Stimulated activated naive CD8-positive, alpha-beta T cell treated with anti-CD3 and anti-CD28 coated beads, Interleukin-15, Interleukin-2, amounts not matched to agents 100 U/mL and 50 U/mL, for 24 hours (primary cell): Measurements from ENCODE around the gene TMEM51.
"Not testable (repeated sequence)": the region's sequence is repeated elsewhere in the genome, so short reads cannot be mapped to it uniquely, and the experiment has no call there.

Source experiments
- ATAC-seq: fragments of 150-1000 bp; cut with Tn5 transposase; one replicate; pipeline ENCODE4 v1.10.0; 2021
- DNase-seq: peaks from one replicate; pipeline ENCODE4 v3.0.0; 2021

The TMEM51 gene

DNA sequence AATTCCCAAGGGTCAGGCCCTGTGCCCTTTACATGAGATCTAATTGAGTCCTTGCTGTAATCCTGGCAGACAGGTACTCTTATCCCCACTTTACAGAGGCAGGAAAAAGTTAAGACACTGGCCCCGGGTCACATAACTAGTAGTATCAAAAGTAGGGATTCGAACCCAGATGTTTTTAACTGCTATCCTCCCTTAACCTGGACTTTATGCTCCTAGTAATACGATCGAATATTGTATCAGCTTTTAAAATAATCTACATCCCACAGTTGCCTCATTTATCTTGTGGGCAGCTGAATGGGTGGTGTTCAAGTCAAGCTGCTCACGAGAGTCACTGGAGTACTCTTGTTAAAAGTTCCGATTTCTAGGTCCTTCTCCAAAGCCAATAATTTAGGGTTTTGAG, 25.5 kb upstream of the TMEM51 start:
- no peak for ATAC-seq
- no peak for DNase-seq

DNA sequence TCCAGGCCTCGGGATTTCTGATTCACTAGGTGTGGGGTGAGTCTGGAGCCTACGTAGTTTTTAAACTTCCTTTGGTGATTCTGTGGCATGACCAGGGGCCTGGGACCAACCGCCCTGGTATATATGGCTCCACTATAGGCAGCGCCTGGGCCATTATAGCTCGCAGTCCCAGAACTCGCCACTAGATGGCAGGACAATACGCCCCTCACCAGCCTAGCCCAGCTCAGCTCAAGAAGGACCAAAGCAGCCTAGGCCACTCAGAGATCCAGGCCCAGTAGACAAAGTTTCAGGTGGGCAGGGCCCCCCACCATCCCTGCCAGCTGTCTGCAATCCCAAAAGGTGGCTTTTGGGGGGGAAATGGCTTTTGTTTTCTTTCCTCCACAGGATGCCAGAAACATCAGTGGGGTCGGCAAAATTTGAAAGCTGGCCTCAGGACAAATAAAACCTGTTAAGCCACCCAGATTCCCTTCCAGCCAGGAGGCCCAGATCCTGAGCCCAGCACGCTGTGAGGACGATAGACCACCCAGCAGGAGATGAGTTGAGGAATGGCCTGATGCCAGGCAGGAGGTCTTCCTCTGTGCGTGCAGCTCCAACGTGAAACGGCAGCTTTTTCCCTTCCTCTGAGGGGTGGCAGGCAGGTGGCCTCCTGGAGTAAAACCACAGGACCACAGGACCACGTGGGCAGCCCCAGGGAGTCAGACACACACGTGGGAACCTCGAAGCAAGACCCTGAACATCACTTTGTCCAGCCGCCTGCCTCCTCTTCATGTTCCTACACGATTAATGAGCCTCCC, 24.8 kb upstream of the TMEM51 start:
- ATAC-seq (peak; percentile 92), DNase-seq (peak; percentile 80)

DNA sequence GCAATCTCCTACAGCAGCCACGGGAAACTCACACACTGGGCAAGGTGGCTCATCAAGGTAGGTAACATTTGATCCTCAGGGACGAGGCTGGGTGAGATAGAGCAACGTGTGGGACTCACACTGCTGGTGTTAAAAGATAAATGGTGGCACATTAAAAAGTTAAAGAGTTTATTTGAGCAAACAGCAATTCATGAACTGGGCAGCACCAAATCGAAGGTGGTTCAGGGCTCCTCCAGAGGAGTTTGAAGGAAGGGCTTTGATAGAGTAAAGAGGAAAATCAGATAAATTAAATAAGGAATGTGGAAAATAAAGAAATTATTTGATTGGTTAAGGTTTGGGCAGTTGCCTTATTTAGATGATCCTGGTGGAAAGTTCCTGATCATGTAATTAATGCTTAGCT, 23.6 kb upstream of the TMEM51 start:
- no peak for ATAC-seq
- no peak for DNase-seq

DNA sequence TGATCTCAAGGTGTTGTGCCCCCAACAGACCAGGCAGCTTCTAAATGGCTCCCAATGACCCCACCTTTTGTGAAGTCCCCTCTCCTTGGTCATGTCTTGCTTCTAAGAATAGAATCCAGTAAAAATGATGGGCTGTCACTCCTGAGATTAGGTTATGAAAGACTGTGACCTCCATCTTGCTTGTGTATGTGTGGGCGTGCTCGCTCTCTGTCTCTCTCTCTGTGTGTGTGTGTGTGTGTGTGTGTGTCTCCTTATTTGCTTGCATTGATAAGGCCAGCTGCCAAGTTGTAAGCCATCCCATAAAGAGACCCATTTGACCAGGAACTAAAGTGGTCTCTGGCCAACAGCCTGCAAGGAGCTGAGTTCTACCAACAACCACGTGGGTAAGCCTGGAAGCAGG, 22.9 kb upstream of the TMEM51 start:
- ATAC-seq = no peak
- no peak for DNase-seq

DNA sequence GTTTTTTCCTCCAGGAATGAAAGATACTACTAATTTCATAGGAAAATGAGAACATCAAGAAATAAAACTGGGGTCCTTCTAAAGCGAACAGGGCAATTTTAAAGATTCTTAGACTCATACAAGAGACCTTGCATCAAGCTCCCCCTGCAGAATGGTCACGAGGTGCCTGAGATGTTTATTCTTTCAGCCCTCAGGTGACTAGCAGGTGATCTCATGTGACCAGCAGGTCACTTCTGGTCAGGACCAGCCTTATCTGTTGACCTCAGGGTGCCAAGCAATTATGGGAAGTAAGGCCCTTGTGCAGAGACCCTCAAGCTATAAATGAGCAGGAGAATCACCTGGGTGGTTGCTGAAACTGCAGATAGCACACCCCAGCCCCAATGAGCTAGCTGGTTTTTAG, 20.6 kb upstream of the TMEM51 start:
- no peak for DNase-seq

DNA sequence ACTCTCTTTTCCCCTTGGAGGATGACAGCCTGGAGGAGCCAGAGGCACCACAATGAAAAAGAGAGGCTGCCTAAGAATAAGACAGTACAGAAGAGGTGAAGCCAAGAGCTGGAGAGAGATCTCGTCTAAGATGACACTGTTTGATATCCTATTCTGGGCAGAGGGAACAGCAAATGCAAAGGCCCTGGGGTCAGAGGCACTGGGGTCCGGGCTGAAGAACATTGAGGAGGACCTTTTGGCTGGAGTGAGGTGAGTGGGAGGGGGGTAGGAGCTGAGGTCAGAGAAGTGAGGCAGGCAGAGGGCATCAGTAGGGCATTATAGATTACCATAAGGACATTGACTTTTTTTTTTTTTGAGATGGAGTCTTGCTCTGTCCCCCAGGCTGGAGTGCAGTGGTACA, 19.3 kb upstream of the TMEM51 start:
- DNase-seq (no peak), ATAC-seq (no peak)

More for the DNA sequence above, 20.6 kb upstream of the TMEM51 start:
- ATAC-seq = no peak

DNA sequence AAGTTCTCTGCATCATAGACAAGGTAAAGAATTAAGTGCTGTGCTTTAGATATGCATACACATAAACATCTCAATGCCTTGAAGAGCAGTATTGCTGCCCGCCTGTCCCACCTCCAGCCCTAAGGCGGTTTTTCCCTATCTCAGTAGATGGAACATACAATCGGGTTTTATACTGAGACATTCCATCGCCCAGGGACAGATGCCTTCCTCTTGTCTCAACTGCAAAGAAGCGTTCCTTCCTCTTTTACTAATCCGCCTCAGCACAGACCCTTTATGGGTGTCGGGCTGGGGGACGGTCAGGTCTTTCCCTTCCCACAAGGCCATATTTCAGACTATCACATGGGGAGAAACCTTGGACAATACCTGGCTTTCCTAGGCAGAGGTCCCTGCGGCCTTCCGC, 17.9 kb upstream of the TMEM51 start:
- not testable (repeated sequence) for DNase-seq, ATAC-seq

DNA sequence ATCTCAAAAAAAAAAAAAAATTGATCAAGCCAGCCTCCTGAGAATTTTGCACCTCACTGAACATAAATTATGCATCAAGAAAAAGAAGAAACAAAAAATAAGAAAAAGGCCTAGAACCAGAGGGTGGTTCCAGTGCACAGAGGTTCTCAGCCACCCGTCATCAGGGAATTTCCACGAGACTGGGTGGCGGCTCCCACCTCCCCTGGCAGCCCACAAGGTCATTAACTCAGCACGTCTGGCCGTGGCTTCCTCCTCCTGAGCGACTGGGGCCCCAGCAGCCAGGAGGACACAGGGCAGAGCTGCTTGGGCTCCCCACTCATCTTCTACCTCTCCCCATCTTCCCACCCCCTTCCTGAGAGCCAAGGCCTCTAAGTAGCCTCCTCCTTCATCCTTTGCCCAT, 15.7 kb upstream of the TMEM51 start:
- ATAC-seq (no peak), DNase-seq (no peak)

DNA sequence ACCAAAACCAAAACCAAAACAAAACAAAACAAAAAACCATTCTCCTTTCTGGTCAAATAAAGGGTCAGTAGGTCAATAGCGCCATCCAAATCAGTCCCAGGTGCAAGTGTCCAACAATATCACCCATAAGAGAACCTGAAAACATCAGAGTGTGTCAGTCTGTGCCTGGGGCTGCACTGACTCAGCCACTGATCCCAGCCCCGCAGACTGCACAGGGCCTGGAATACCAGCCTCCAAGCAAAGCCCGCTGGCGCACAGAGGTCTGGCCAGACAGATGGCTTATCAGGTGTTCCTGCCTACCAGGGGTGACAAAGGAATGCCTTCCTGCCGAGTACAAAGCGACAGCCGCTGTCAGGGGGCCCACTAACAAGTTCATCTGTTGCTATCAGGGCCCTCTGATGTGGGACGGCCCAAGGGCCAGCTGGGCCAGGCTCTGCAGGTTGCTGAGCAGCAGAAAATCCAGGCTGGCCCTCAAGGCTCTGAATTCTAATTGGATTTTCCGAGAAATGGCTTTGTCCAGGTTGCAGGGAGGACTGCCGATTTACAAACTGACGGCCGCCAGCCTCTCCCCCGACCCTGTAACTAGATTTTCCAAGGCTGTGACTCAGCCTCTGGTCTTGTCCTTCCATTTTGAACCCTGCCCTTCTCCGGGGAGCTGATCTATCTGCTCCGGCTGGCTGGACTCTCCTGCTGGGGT, 13.7 kb upstream of the TMEM51 start:
- no peak for ATAC-seq
- no peak for DNase-seq

DNA sequence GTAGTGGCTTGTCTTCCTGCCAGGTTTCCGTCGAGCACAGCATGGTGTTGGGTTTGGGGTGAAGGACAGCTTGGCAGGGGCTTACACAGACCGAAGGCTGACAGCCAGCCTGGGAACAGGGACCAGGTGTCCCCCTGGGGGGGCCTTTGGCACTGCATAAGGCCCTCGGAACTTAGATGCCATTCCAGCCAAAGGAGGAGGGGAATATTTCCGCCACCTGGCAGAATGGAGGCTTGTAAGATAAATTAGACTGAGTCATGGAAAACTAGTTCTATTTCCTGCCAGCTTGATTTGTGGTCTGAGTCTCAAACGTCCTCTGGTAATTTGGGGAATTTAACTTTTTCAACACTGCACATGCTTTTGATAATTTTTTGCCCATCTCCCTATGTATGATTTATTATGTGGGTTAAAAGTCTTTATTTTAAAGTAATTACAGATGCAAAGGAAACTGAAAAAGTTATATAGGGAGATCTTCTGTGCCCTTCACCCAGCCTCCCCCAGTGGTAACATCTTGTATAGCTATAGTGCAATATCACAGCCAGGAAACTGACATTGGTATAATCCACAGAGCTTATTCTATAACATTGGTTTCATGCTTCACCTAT, 11.5 kb upstream of the TMEM51 start:
- ATAC-seq = no peak

DNA sequence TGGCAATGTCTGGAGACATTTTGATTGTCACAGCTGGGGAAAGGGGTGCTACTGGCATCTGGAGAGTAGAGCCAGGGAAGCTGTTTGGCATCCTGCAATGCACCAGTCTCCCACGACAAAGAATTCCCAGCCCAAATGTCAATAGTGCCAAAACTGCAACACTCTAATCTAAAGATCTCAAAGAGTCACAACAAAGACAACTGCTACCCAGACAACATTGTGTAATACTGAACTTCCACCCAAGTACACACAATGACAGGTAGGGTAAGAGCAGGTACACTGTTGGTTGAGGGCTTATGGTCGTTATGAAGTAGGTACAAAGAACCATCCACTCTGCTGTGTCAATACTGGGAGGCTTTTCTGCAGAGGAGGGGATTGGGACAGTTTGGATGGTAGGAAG, 8.2 kb upstream of the TMEM51 start:
- ATAC-seq (no peak), DNase-seq (no peak)

More for the DNA sequence above, 11.5 kb upstream of the TMEM51 start:
- no peak for DNase-seq

DNA sequence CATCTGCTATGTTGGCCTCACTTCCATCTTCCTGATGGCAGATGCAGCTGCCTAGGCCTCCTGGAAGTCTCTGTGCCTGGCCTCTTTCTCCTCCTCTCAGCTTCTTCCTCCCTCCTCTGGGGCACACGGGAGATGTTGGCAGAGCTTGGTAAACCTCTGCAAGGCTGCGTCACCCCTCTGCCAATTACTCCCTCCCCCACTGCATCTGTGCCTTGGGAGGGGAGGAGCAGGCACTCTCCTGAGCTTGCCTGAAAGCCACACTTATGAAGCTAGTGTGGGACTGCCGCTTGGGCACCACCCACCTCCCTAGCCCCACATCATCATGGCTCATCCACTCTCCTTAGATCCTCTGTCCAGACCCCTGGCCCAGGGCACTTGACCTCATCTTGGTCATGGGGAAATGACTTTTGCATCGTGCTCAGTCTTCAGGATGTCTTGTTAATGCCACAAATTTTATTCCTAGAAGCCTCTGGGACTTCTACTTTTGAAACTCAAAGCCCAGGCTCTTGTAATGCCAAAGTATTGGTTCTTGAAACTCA, 7.3 kb upstream of the TMEM51 start:
- ATAC-seq (no peak), DNase-seq (no peak)

DNA sequence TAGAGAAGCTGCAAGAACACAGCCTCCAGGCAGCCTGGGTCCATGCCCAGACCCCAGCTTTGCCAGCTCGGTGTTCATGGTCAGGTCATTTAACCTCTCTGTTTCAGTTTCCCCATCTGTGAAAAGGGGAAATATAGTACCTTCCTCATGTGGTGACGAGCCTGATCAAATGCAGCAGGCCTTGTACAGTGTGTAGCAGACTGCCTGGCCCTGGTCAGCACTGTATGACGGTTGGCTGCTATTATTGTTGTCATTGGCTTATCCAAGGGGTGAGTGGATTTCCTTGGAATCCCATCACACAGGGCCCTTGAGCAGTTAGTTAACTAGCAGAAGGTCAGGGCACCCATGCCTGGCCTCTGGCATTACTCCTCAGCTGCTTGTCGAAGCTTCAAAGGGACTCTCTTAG, 6.6 kb upstream of the TMEM51 start:
- ATAC-seq = no peak

DNA sequence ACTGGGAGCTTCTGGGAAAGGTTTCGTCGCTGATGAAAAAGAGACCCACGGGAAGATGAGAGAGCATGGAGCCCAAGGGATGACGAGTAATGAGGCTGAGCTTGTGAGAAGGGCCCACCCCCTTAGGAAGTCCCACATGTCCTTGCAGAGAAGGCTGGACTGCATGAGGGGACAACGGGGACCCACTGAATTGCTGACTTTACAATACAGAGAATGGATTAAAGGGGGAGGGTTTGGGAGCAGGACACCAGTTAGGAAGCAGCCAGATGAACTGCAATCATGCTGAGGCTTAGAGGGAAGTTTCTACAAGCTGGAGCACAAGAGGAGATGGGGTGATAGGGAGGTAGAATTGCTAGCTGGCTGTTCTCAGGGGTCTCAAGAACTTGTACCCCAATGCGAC, 5.5 kb upstream of the TMEM51 start:
- ATAC-seq (no peak), DNase-seq (no peak)

More for the DNA sequence above, 6.6 kb upstream of the TMEM51 start:
- DNase-seq = no peak

DNA sequence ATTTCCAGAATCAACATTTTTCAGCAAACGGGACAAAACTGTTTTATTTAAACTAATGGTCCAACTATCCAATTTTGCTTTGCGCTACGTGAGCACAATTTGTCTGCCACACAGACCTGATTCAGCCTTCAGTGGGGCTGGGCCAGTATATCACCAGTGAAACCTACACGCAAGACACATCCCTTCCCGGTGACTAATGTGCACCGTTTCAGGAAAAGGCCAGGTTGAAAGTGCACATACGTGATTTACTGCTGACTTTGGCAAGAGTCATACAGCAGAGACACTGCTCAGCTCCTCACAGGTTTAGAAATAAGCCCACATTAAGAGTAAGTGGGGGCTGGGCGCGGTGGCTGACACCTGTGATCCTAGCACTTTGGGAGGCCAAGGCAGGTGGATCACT, 5.1 kb upstream of the TMEM51 start:
- no peak for DNase-seq

DNA sequence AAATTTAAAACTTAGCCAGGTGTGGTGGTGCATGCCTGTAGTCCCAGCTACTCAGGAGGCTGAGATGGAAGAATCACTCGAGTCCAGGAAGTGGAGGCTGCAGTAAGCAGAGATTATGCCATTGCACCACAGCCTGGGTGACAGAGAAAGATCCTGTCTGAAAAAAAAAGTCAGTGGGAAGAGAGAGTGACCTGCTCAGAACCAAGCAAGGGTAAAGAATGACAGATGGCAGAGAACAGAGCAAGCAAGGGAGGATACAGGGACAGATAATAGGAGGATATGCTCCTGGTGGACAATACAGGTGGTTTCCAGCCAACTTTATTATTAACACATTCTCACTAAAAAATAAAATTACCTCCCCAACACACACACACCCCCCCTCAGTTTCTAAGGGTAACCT, 4.6 kb upstream of the TMEM51 start:
- ATAC-seq (no peak), DNase-seq (no peak)

More for the DNA sequence above, 5.1 kb upstream of the TMEM51 start:
- ATAC-seq = no peak

DNA sequence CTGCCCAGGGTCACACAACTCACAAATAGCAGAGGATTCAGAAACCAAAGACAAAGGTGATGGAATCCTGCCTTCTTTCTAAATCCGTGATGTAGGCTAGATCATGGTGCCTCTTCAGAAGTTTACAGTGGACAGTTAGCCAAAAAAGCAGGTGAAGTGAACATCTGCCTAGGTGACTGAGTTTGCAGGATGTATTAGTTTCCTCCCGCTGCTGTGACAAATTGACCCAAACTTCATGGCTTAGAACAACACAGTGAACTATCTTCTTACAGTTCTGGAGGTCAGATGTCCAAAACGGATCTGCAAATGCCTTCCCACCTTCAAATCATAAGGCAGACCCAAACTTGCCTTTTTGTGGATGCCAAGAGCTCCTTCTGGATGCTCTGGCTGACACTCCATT, 3.2 kb upstream of the TMEM51 start:
- no peak for ATAC-seq
- DNase-seq = no peak

DNA sequence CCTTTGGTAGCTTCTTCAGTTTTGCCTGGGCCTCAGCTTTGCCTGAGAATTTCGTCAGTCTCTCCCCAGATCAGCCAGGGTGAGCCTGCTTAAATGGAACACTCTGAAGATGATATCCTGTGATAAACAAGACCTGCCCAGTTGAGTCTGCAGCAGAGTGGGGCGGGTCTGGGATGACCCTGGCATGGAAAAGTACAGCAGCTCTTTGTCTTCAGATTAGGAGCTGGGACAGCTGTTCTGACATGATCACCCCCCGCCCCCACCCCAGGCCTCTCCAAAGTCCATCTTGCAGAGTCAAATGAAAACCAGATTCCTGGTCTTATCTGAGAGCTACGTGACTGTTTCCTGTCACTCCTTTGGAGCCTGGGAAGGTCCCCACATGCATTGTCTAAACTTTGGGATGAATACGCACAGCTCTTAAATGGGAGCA, 2.2 kb upstream of the TMEM51 start:
- ATAC-seq (no peak), DNase-seq (no peak)

DNA sequence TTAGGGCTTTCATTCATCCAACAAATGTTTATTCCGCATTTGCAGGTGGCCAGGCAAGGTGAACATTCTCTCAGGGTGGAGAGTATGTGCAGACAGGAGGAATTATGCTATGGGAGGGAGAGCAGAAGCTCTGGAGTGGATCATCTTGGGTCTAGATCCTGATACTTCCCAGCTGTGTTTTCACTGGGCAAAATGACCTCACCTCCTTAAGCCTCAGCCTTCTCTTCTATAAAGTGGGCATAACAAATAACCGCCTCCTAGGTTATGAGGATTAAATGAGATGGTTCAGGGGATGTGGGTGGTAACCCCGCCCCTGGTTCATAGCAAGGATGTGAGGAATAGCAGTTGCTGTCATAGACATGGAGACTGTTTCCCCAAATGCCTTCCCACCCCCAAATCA, 1.7 kb upstream of the TMEM51 start:
- ATAC-seq (no peak), DNase-seq (no peak)

DNA sequence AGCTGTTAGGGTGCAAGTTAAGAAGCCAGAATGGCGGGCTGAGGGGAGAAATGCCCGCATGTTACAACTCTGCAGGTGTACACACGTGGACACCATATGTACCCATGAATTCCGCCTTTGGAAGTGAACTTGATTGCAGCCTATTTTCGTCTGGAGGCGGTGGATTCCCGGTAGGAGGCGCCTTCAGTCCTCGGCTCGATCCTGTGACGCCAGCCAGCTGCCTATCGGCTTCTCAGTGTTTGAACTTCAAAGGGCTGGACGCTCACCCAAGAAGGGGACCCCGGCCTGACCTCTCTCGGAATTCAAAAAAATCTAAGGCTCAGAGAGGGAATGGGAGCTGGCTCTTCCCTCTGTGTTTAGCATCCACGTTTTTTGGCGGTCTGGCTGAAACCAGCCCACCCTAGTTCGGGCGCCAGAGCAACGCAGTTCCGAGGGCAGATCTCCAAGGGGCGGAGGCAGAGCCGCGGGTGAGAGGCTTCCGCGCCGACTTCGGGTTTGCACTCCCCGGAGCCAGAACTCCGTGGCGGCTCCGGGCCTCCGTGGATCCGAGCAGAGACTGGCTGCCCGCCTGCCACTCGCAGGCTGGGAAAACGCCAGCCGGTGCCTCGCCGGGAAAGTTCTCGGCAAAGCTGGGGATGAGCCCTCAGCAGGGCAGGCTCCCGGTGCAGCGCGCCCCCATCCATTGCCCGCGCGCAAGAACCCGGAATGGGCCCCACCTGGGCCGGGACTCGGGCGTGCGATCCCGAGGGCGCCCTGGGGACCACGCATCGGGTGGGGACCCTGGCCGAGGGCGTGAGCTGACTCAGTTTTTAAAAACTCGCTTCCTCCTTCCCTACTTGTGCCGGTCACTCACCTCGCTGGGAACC, 996 bp upstream of the TMEM51 start:
- no peak for ATAC-seq

DNA sequence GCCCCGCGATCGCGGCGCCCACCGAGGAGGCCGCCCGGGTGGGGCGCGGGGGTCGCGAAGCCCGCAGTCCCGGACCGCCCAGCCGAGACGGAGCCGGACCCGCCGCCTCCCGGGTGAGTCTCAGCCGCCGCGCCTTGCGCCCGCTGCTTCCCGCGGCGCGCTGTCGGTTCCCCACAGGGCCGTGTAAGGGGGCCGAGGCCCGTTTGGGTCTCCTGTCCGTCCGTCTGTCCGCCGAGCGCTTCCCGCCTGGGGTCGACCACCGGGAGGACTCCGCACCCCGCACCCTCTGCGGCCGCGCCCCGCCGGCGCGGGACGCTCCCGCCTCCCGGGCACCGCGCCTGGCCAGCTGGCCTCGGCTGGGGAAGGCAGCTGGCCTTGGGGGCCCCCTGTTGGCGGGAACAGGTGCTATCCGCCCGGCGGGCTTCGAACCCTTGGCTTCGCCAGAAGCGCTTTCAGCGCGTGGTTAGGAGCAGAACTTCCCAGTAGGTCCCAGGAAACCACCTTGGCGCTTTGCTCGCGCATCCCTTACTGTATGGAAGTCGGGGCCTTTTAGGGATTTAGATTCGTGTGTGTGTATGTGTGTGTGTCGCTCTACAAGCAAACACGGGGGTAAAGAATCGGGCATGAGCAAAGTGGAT, 414 bp downstream of the TMEM51 start:
- peak; percentile 20 for ATAC-seq
- DNase-seq = peak; percentile 63

More for the DNA sequence above, 996 bp upstream of the TMEM51 start:
- peak; percentile 33 for DNase-seq
